Right atrium auricular region (tissue), 2 donors: ENCODE data around the gene TYMP. TPM values are rescaled to one million over a fixed set of nuclear protein-coding genes. Genes with fewer than 3 reads are reported as not detected.
"Not testable (repeated sequence)": the region's sequence is repeated elsewhere in the genome, so short reads cannot be mapped to it uniquely, and the experiment has no call there.

Source experiments
- DNase-seq: peaks from one replicate; pipeline ENCODE4 v3.0.0-alpha.2; 2019; ENCODE audit warnings: low spot score
- H3K27ac ChIP-seq, 2 donors: fragments of 200-600 bp; sonication (generic); 1 replicate in 1 of 2; 2 replicates in 1 of 2; pipeline ENCODE4 v1.5.1; 2016 to 2019
- H3K27me3 ChIP-seq, 2 donors: fragments of 200-600 bp; sonication (generic); one replicate each; pipeline versions ENCODE4 v1.5.1 to v1.6.0; 2017 to 2019
- H3K36me3 ChIP-seq: fragments of 200-600 bp; sonication (generic); one replicate; pipeline ENCODE4 v1.5.1; 2016
- H3K4me1 ChIP-seq, 2 donors: fragments of 200-600 bp; sonication (generic); one replicate each; pipeline versions ENCODE4 v1.5.1 to v1.6.0; 2017 to 2019
- H3K4me3 ChIP-seq, 2 donors: fragments of 200-600 bp; sonication (generic); 1 replicate in 1 of 2; 2 replicates in 1 of 2; pipeline ENCODE4 v1.5.1; 2017 to 2019; ENCODE audit warnings: mild to moderate bottlenecking in 1 of 2, moderate library complexity in 1 of 2
- H3K9me3 ChIP-seq, 2 donors: fragments of 200-600 bp; sonication (generic); one replicate each; pipeline ENCODE4 v1.5.1; 2019
- total RNA-seq, 2 donors: library from RNA; depleted of rRNA; stranded (reverse); fragments of >200 nt; gene quantifications; one replicate each; pipeline ENCODE4 v1.1.0, GENCODE V29; 2016
- TF ChIP-seq, protein P1 (sequence below), 2 donors: fragments of 200-600 bp; sonication (generic); IDR thresholded peaks; one replicate each; pipeline ENCODE4 v1.5.1; 2019; ENCODE audit warnings: antibody characterized with exemption in 2 of 2

Gene TYMP
- total RNA-seq, 2 donors from 2014 or later = 9.1 to 35.8 TPM

DNA sequence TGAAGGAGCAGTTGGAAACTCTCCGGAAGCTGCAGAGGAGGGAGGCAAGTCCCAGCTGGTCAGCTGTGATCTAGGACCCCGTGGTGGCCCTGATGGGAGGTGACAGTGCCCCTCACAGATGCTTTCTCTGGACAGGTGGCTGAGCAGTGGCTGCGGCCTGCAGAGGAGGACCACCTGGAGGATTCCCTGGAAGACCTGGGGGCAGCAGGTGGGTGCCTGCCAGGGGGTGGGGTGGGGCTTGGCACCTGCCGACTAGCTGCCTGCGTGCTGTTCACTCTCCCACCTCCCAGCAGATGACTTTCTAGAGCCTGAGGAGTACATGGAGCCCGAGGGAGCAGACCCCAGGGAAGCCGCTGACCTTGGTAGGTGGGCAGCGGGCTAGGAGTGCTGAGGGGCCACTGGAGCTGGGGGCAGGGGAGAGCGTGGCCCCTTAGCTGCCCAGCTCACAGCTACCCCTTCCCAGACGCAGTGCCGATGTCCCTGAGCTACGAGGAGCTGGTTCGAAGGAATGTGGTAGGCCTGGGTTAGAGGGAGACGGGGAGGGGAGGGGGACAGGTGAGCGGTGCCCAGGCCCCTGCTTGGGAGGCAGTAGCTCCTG is 7.5 kb downstream of the TYMP start:
- Histone ChIP-seq H3K4me1 (peaks cover 0 to 26% of the 10 kb centered on the region in 2 donors), H3K36me3 (peaks cover 64% of the 10 kb centered on the region), H3K4me3 (no peak overlapping the region), H3K9me3 (no peaks in the 10 kb centered on the region), H3K27ac (no peak overlapping the region), H3K27me3 (no peaks in the 10 kb centered on the region)
- DNase-seq = no peak
- TF ChIP-seq, protein P1, sequence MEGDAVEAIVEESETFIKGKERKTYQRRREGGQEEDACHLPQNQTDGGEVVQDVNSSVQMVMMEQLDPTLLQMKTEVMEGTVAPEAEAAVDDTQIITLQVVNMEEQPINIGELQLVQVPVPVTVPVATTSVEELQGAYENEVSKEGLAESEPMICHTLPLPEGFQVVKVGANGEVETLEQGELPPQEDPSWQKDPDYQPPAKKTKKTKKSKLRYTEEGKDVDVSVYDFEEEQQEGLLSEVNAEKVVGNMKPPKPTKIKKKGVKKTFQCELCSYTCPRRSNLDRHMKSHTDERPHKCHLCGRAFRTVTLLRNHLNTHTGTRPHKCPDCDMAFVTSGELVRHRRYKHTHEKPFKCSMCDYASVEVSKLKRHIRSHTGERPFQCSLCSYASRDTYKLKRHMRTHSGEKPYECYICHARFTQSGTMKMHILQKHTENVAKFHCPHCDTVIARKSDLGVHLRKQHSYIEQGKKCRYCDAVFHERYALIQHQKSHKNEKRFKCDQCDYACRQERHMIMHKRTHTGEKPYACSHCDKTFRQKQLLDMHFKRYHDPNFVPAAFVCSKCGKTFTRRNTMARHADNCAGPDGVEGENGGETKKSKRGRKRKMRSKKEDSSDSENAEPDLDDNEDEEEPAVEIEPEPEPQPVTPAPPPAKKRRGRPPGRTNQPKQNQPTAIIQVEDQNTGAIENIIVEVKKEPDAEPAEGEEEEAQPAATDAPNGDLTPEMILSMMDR (IDR thresholded peaks at IDR 0.05) = no peak

- Histone ChIP-seq H3K27ac (no peak overlapping the region), H3K4me1 (peaks cover 0 to 20% of the 10 kb centered on the region in 2 donors), H3K36me3 (peaks cover 69% of the 10 kb centered on the region), H3K9me3 (no peaks in the 10 kb centered on the region), H3K4me3 (no peak overlapping the region), H3K27me3 (no peaks in the 10 kb centered on the region)
- TF ChIP-seq, protein P1 (IDR thresholded peaks at IDR 0.05) = no peak
- DNase-seq = no peak
Measured at GRCh38 chr22:50521710-50522109, 8.1 kb downstream of the TYMP start.

DNA sequence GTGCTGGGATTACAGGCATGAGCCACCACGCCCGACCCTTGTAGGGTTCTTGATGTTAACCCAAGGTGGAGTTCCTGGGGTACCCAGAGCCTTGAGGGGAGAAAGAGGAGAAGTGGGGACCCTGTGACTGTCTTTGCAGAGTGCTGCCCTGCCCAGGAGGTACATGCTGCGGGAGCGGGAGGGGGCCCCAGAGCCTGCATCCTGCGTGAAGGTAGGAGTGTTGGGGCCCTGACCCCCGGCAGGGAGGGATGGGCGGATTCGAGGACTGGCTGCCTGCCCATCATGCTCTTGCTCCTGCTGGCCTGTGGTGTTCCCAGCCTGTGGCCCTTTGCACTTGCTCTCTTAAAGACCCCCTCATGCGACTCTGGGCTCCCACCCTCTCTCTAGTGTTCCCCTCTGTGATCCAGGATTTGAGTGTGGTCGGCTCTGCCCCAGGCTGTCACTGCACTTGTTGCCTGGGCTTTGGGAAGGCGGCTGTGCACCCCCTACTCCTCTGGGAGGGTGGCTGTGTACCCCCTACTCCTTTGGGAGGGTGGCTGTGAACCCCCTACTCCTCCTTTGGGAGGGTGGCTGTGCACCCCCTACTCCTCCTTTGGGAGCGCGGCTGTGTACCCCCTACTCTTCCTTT is 8.9 kb downstream of the TYMP start:
- no peak overlapping the region for H3K4me3 ChIP-seq
- no peak overlapping the region for H3K27ac ChIP-seq
- no peak for DNase-seq
- peaks cover 75% of the 10 kb centered on the region for H3K36me3 ChIP-seq
- H3K9me3 ChIP-seq = no peaks in the 10 kb centered on the region
- TF ChIP-seq, protein P1 (IDR thresholded peaks at IDR 0.05) = no peak
- H3K27me3 ChIP-seq = no peaks in the 10 kb centered on the region
- H3K4me1 ChIP-seq = peaks cover 0 to 15% of the 10 kb centered on the region in 2 donors

DNA sequence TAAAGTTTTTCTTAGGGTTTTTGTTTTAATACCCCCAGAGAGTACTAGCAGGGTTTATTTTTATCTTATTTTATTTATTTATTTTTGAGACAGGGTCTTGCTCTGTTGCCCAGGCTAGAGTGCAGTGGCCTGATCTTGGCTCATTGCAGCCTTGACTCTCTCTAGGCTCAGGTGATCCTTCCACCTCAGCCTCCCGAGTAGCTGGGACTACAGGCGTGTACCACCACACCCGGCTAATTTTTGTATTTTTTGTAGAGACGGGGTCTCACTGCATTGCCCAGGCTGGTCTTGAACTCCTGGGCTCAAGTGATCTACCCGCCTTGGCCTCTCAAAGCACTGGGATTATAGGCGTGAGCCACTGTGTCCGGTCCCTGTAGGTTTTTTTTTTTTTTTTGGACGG is 9.6 kb downstream of the TYMP start:
- H3K4me3 ChIP-seq, H3K9me3 ChIP-seq, DNase-seq, H3K27me3 ChIP-seq, H3K27ac ChIP-seq: not testable (repeated sequence)
- peaks cover 0 to 15% of the 10 kb centered on the region in 2 donors for H3K4me1 ChIP-seq
- peaks cover 75% of the 10 kb centered on the region for H3K36me3 ChIP-seq

DNA sequence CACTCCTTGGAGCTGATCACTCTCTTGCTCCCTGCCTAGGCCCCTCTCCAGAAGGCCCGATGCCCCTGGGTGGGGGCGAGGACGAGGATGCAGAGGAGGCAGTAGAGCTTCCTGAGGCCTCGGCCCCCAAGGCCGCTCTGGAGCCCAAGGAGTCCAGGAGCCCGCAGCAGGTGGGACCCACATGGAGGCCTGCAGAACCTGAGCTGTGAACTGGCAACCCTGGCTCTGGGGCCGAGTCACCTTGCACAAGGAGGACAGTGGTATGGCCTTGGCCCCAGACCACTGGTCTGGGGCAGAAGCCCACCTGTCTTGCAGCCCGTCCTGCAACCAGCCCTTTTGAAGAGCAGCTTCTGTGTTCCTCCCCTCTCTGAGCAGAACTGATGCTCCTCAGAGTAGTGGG is 10.7 kb downstream of the TYMP start:
- H3K9me3 ChIP-seq = no peaks in the 10 kb centered on the region
- H3K36me3 ChIP-seq = peaks cover 75% of the 10 kb centered on the region
- no peak overlapping the region for H3K27ac ChIP-seq
- H3K4me1 ChIP-seq = peaks cover 0 to 5% of the 10 kb centered on the region in 2 donors
- no peak for DNase-seq
- no peaks in the 10 kb centered on the region for H3K27me3 ChIP-seq
- TF ChIP-seq, protein P1 (IDR thresholded peaks at IDR 0.05) = no peak
- H3K4me3 ChIP-seq = no peak overlapping the region

DNA sequence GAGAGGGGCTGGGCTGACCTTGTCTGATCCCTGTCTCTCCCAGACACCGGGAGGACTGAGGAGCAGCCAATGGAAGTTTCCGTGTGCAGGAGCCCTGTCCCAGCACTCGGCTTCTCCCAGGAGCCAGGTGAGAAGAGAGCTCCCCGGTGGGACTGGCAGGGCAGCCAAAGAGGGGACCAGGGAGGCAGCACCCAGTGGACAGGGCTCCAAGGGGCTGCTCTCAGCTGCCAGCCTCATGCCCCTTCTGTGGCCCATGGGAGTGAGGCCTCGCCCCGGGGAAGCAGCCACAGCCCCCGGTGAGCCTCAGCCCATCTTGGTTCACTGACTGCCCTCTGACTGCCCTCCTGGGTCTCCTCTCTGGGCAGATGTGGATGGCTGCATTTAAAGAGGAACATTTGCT is 11.2 kb downstream of the TYMP start:
- Histone ChIP-seq H3K9me3 (no peaks in the 10 kb centered on the region), H3K4me1 (no peaks in the 10 kb centered on the region), H3K4me3 (no peak overlapping the region), H3K27me3 (no peaks in the 10 kb centered on the region), H3K27ac (no peak overlapping the region), H3K36me3 (peaks cover 70% of the 10 kb centered on the region)
- TF ChIP-seq, protein P1 (IDR thresholded peaks at IDR 0.05) = no peak
- no peak for DNase-seq
